Calu3 (cell line): ENCODE data around the gene SLCO1A2. TPM values are rescaled to one million over a fixed set of nuclear protein-coding genes. Genes with fewer than 3 reads are reported as not detected.

Experiments
- BruUV-seq: library from RNA; stranded (reverse); fragments of 400-500 nt; replicated peaks from 2 replicates; lab custom pipeline; 2021; lab: Mats Ljungman, UMichigan
- CTCF ChIA-PET: fragments of 300-600 bp; sonication (Branson Sonifier 250); formaldehyde crosslinking; loops from one replicate; lab custom pipeline; 2022; ENCODE audit warnings: antibody characterized with exemption; lab: Charles Lee
- DNase-seq: peaks from one replicate; pipeline ENCODE4 v3.0.0; 2022
- H3K27ac Mint-ChIP-seq: one replicate; pipeline ENCODE4 v1.8.0; 2022; ENCODE audit warnings: mixed read lengths; ENCODE audit not compliant: unreplicated experiment
- H3K27me3 Mint-ChIP-seq: one replicate; pipeline ENCODE4 v1.8.0; 2022; ENCODE audit warnings: mixed read lengths; ENCODE audit not compliant: unreplicated experiment
- H3K36me3 Mint-ChIP-seq: one replicate; pipeline ENCODE4 v1.8.0; 2022; ENCODE audit warnings: mild to moderate bottlenecking, moderate library complexity, mixed read lengths; ENCODE audit not compliant: insufficient read depth, unreplicated experiment
- H3K4me1 Mint-ChIP-seq: one replicate; pipeline ENCODE4 v1.8.0; 2022; ENCODE audit warnings: mild to moderate bottlenecking, low read depth, mixed read lengths; ENCODE audit not compliant: unreplicated experiment
- H3K4me3 Mint-ChIP-seq: one replicate; pipeline ENCODE4 v1.8.0; 2022; ENCODE audit warnings: mild to moderate bottlenecking, low read depth, moderate library complexity, mixed read lengths; ENCODE audit not compliant: unreplicated experiment
- H3K9me3 Mint-ChIP-seq: one replicate; pipeline ENCODE4 v1.8.0; 2022; ENCODE audit warnings: low read depth, mixed read lengths; ENCODE audit not compliant: unreplicated experiment
- intact Hi-C: fragments of 100-400 bp; cut with micrococcal nuclease; formaldehyde crosslinking; loops from one replicate; pipeline ENCODE4 v1.10.0; 2022; ENCODE audit not compliant: unreplicated experiment
- total RNA-seq: library from RNA; stranded (reverse); gene quantifications from 2 replicates; pipeline ENCODE4 v1.2.3, GENCODE V29; 2022
- TF ChIP-seq, protein P1 (sequence below): fragments of 200-600 bp; IDR thresholded peaks from one replicate; pipeline ENCODE4 v1.8.0; 2022; ENCODE audit warnings: antibody characterized with exemption; ENCODE audit not compliant: unreplicated experiment

The SLCO1A2 gene
- total RNA-seq, 1 experiment from 2014 or later = not detected

DNA sequence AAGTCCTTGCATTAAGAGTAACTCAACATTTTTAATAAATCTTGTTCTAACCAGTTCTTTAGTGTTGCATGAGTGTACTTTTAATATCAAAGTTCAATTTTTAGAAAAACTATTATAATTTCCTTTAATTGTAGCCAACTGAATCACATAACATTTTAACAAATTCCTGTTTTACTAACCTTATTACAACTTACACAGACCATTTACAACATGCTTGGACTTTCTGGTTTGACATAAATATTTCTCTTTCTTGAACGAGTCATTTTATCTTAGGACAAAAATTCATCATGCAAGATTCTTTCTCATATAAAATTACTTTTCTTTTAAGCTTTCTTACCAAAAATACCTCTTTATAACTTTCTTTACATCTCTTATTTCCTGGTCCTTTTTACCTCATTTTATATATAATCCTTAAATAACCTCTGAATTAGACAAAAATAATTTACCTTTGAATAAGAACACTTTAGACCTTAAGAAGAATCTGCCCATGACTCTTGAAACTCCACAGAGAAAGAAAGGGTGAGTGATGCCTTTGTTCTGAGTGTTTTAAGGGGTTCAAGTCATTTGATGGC, 3.9 kb downstream of the SLCO1A2 start:
- Mint-ChIP-seq H3K36me3 (peaks cover 4% of the 10 kb centered on the region), H3K27me3 (no peaks in the 10 kb centered on the region), H3K9me3 (peaks cover 10% of the 10 kb centered on the region), H3K4me3 (no peak overlapping the region), H3K4me1 (no peaks in the 10 kb centered on the region), H3K27ac (no peak overlapping the region)
- intact Hi-C loops = no loop called here
- BruUV-seq = no TSS peak
- CTCF ChIA-PET = no interaction called here
- no peak for DNase-seq
- TF ChIP-seq, protein P1, sequence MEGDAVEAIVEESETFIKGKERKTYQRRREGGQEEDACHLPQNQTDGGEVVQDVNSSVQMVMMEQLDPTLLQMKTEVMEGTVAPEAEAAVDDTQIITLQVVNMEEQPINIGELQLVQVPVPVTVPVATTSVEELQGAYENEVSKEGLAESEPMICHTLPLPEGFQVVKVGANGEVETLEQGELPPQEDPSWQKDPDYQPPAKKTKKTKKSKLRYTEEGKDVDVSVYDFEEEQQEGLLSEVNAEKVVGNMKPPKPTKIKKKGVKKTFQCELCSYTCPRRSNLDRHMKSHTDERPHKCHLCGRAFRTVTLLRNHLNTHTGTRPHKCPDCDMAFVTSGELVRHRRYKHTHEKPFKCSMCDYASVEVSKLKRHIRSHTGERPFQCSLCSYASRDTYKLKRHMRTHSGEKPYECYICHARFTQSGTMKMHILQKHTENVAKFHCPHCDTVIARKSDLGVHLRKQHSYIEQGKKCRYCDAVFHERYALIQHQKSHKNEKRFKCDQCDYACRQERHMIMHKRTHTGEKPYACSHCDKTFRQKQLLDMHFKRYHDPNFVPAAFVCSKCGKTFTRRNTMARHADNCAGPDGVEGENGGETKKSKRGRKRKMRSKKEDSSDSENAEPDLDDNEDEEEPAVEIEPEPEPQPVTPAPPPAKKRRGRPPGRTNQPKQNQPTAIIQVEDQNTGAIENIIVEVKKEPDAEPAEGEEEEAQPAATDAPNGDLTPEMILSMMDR = no peak

DNA sequence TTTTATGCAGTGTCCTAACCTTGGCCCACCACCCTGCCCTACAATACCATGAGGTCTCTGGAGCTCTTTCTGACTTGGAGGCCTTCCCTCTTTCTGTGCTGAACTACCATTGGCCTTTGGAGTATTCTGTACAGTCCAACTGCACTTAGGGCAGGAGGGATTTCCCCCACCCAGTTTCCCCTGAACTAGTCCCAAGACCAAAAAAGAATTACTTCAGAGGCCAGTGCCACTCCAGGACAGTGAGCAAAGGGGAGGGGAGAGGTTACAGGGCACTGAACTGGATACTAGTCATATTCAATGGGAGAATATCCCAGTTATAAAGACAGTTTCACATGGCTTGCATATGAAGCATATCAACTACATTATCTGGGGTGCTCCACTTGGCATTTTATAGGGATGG, 6.1 kb downstream of the SLCO1A2 start:
- H3K4me1 Mint-ChIP-seq = no peaks in the 10 kb centered on the region
- no peak overlapping the region for H3K4me3 Mint-ChIP-seq
- intact Hi-C loops = no loop called here
- no peaks in the 10 kb centered on the region for H3K27me3 Mint-ChIP-seq
- CTCF ChIA-PET = no interaction called here
- DNase-seq = no peak
- TF ChIP-seq, protein P1 = no peak
- BruUV-seq = no TSS peak
- H3K36me3 Mint-ChIP-seq = peaks cover 4% of the 10 kb centered on the region
- no peak overlapping the region for H3K27ac Mint-ChIP-seq
- peaks cover 10% of the 10 kb centered on the region for H3K9me3 Mint-ChIP-seq

DNA sequence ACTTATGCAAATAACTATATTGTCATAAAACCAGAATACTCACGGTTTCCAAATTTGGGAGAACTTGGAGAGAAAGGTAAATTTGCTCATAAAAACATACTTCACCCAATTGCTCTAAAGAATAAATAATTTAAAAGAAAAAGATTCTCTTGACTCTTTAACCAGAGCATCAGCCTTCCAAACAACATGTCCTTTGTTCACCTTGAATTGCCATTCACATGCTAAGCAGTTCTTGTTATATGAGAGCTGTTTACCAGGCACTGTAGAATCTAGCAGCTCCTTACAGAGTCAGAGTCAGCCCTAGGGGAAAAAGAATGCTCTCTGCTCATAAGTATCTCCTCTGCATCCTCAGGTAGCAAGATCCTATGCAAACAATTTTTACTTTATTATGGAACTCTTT, 10.2 kb downstream of the SLCO1A2 start:
- BruUV-seq = no TSS peak
- H3K4me1 Mint-ChIP-seq = no peaks in the 10 kb centered on the region
- no peak overlapping the region for H3K27ac Mint-ChIP-seq
- peaks cover 4% of the 10 kb centered on the region for H3K36me3 Mint-ChIP-seq
- TF ChIP-seq, protein P1 = no peak
- peaks cover 7% of the 10 kb centered on the region for H3K9me3 Mint-ChIP-seq
- CTCF ChIA-PET = no interaction called here
- no peak for DNase-seq
- H3K4me3 Mint-ChIP-seq = no peak overlapping the region
- intact Hi-C loops = no loop called here
- H3K27me3 Mint-ChIP-seq = no peaks in the 10 kb centered on the region

DNA sequence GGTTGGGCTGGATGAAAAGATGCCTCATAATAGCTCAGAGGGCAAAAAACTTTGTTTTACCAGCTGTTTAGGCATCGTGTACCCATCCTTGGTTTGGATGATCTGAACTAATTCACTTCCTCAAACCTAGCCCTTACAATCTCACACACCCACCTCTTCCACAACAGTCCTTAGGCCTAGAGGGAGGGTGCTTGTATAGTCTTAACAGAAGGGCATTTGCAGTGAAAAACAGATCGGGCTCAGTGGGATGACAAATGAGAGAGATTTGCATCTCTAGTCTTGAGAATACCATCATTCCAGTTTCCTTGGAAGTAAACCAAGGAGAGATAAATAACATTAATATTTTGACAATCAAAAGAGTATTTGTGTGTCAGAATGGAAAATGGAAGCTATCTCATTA, 11.0 kb downstream of the SLCO1A2 start:
- TF ChIP-seq, protein P1 = no peak
- Mint-ChIP-seq H3K9me3 (peaks cover 7% of the 10 kb centered on the region), H3K4me1 (no peaks in the 10 kb centered on the region), H3K4me3 (no peak overlapping the region), H3K27ac (no peak overlapping the region), H3K36me3 (peaks cover 4% of the 10 kb centered on the region), H3K27me3 (no peaks in the 10 kb centered on the region)
- BruUV-seq = no TSS peak
- intact Hi-C loops = no loop called here
- CTCF ChIA-PET = no interaction called here
- DNase-seq = no peak
